GM12878 (cell line): ENCODE results near the gene B4GALT7. TPM values are rescaled to one million over a fixed set of nuclear protein-coding genes. Genes with fewer than 3 reads are reported as not detected.

Experiments
- ATAC-seq: fragments of 200-7000 bp; cut with Tn5 transposase; 3 replicates; pipeline ENCODE4 v1.9.1; 2020; ENCODE audit warnings: mild to moderate bottlenecking, moderate library complexity
- BruUV-seq: library from RNA; stranded (reverse); fragments of 400-500 nt; replicated peaks from 2 replicates; lab custom pipeline; 2021; lab: Mats Ljungman, UMichigan
- CTCF ChIA-PET: fragments of 300-600 bp; sonication (Branson Sonifier 250); formaldehyde crosslinking; extraction: SDS; loops from one replicate; lab custom pipeline; 2021; ENCODE audit warnings: inconsistent platforms; lab: Yijun Ruan, JAX
- POLR2A ChIA-PET: fragments of 350-600 bp; formaldehyde crosslinking; extraction: SDS; loops from one replicate; lab custom pipeline; 2021; ENCODE audit warnings: inconsistent platforms; lab: Charles Lee
- RAD21 ChIA-PET: fragments of 300-600 bp; sonication (Branson Sonifier 250); formaldehyde crosslinking; loops from one replicate; lab custom pipeline; 2023; ENCODE audit warnings: antibody characterized with exemption; ENCODE audit not compliant: unreplicated experiment; lab: Charles Lee
- SMC1A ChIA-PET: fragments of 300-600 bp; sonication (Branson Sonifier 250); formaldehyde crosslinking; loops from one replicate; lab custom pipeline; 2023; ENCODE audit not compliant: unreplicated experiment, uncharacterized antibody; lab: Charles Lee
- DNase-seq: peaks from one replicate; pipeline ENCODE4 v3.0.0-alpha.2; 2011; ENCODE audit warnings: low read depth, low spot score
- FAIRE-seq: peaks from 3 replicates; lab custom pipeline; 2011; peaks lifted over from hg19 to GRCh38; lab: Jason Lieb, UNC
- H2AFZ ChIP-seq: 2 replicates; pipeline ENCODE4 v1.6.0; 2011; ENCODE audit warnings: low read depth, low read length, control low read depth; ENCODE audit not compliant: control insufficient read depth
- H3K27ac ChIP-seq: 2 replicates; pipeline ENCODE4 v1.5.1; 2011; ENCODE audit warnings: control low read depth; ENCODE audit not compliant: control insufficient read depth, insufficient read depth
- H3K27me3 ChIP-seq, 2 experiments: replicated peaks in 1 of 2; 2 replicates each; pipeline versions ENCODE4 v1.6.0 to v1.6.1; 2011; ENCODE audit warnings: low read length in 1 of 2; ENCODE audit not compliant: control insufficient read depth in 2 of 2, insufficient read depth in 2 of 2
- H3K36me3 ChIP-seq, 2 experiments: 2 replicates each; pipeline ENCODE4 v1.5.1; 2011; ENCODE audit warnings: low read length in 1 of 2; ENCODE audit not compliant: control insufficient read depth in 2 of 2, insufficient read depth in 2 of 2
- H3K4me1 ChIP-seq: 2 replicates; pipeline ENCODE4 v1.6.1; 2011; ENCODE audit warnings: mild to moderate bottlenecking, low read length, moderate library complexity, mixed read lengths; ENCODE audit not compliant: control insufficient read depth, insufficient read depth
- H3K4me2 ChIP-seq: 2 replicates; pipeline ENCODE4 v1.6.0; 2011; ENCODE audit warnings: control low read depth; ENCODE audit not compliant: control insufficient read depth, insufficient read depth
- H3K4me3 ChIP-seq: fragments of 200-600 bp; sonication (generic); 2 replicates; pipeline ENCODE4 v1.5.1; 2016
- H3K79me2 ChIP-seq: 2 replicates; pipeline ENCODE4 v1.6.0; 2011; ENCODE audit warnings: low read length; ENCODE audit not compliant: control insufficient read depth, insufficient read depth
- H3K9ac ChIP-seq: 2 replicates; pipeline ENCODE4 v1.8.0; 2011; ENCODE audit warnings: low read length, control low read depth, mixed read lengths; ENCODE audit not compliant: control insufficient read depth, insufficient read depth
- H3K9me3 ChIP-seq: replicated peaks from 3 replicates; pipeline ENCODE4 v1.5.1; 2011; ENCODE audit warnings: mild to moderate bottlenecking, low read length; ENCODE audit not compliant: control insufficient read depth, insufficient read depth
- H4K20me1 ChIP-seq: 2 replicates; pipeline ENCODE4 v1.6.0; 2011; ENCODE audit not compliant: control insufficient read depth, insufficient read depth
- EP300 ChIP-seq, 2 experiments: fragments of 150-350 bp in 1 of 2; IDR thresholded peaks; 2 replicates each; pipeline ENCODE4 v1.6.1; 2011 to 2012; ENCODE audit warnings: low read depth in 2 of 2, low read length in 2 of 2, borderline replicate concordance in 1 of 2, improper control_type of control experiment in 1 of 2, inconsistent platforms in 1 of 2; ENCODE audit not compliant: control insufficient read depth in 1 of 2
- RAD21 ChIP-seq: IDR thresholded peaks from 2 replicates; pipeline ENCODE4 v1.6.1; 2011; ENCODE audit warnings: mild to moderate bottlenecking, low read depth, low read length, moderate library complexity; ENCODE audit not compliant: insufficient read depth
- RELA ChIP-seq: fragments of 450-650 bp; IDR thresholded peaks from 2 replicates; pipeline ENCODE4 v1.8.0; 2014; ENCODE audit warnings: borderline replicate concordance; ENCODE audit not compliant: partially characterized antibody
- RUNX3 ChIP-seq: IDR thresholded peaks from 2 replicates; pipeline ENCODE4 v1.6.1; 2012; ENCODE audit warnings: low read length, inconsistent platforms
- WRNIP1 ChIP-seq: IDR thresholded peaks from 2 replicates; pipeline ENCODE4 v1.6.1; 2011; ENCODE audit warnings: low read depth, low read length, improper control_type of control experiment, borderline replicate concordance
- ZBTB11 ChIP-seq: fragments of 450-650 bp; formaldehyde crosslinking; IDR thresholded peaks from 2 replicates; pipeline ENCODE4 v1.5.0; 2022; ENCODE audit warnings: mild to moderate bottlenecking, missing genetic modification characterization
- ZNF274 ChIP-seq: IDR thresholded peaks from one replicate; pipeline ENCODE4 v1.8.0; 2011; ENCODE audit not compliant: insufficient read length, insufficient read depth
- WGBS: methylation state at CpG from one replicate; pipeline ENCODE4 v1.1.6; 2016; ENCODE audit warnings: low lambda C conversion rate; ENCODE audit not compliant: insufficient replicate concordance, insufficient coverage; ENCODE audit errors: missing lambda C conversion rate; 5-methylcytosine and 5-hydroxymethylcytosine counted together
- in situ Hi-C: fragments of 300-500 bp; cut with MboI; formaldehyde crosslinking; loops from 9 replicates; pipeline ENCODE4 v1.14.3; 2018; ENCODE audit warnings: mixed read lengths
- intact Hi-C: fragments of 100-400 bp; cut with micrococcal nuclease; formaldehyde crosslinking; loops from one replicate; pipeline ENCODE4 v1.14.2; 2022; ENCODE audit not compliant: unreplicated experiment
- polyA plus RNA-seq, 11 experiments: library from polyadenylated mRNA; depleted of rRNA in 4 of 11; unstranded in 6 of 11; stranded (reverse) in 5 of 11; fragments of >200 nt; fragmentation: Nextera tagmentation in 4 of 11; fragmentation: Illumina TruSeq in 1 of 11; extraction: Ambion mirVana in 4 of 11; extraction: Trizol in 1 of 11; gene quantifications; 1 replicate in 1 of 11; 2 replicates in 10 of 11; pipeline versions ENCODE4 v1.2.1 to v1.2.3, GENCODE V29; 2011 to 2016; ENCODE audit warnings: inconsistent platforms in 2 of 11, missing spikeins in 2 of 11, low read depth in 1 of 11
- total RNA-seq, 4 experiments: library from RNA; depleted of rRNA in 3 of 4; stranded (reverse); fragments of >200 nt in 3 of 4; fragmentation: Illumina TruSeq in 1 of 4; extraction: Trizol in 1 of 4; gene quantifications; 2 replicates each; pipeline versions ENCODE4 v1.2.1 to v1.2.3, GENCODE V29; 2013 to 2021

B4GALT7 gene
- total and polyA plus RNA-seq, 10 of the 15 experiments (the other 5 are each of a cell fraction or from before 2014, with no cell fraction given) = 0.34 to 27.3 (median 16.4) TPM

- H4K20me1 ChIP-seq = no peaks in the 10 kb centered on the region
- WGBS = 52% methylated on average over 2 of the region's 2 CpGs
- no peak overlapping the region for H3K4me2 ChIP-seq
- no peaks in the 10 kb centered on the region for H3K79me2 ChIP-seq
- RAD21 ChIA-PET = no interaction called here
- in situ Hi-C loops (no loop called here), intact Hi-C loops (no loop called here)
- no peaks in the 10 kb centered on the region for H3K36me3 ChIP-seq
- H2AFZ ChIP-seq = no peak overlapping the region
- no peaks in the 10 kb centered on the region for H3K9me3 ChIP-seq
- DNase-seq (no peak), FAIRE-seq (no peak), ATAC-seq (no peak)
- no peak overlapping the region for H3K9ac ChIP-seq
- TF ChIP-seq ZBTB11 (CRISPR knock-in tag) (no peak), RAD21 (no peak), RUNX3 (no peak), ZNF274 (no peak), EP300 (IDR thresholded peaks at IDR 0.05; ENCODE audit: borderline replicate concordance in 1 of 2, control insufficient read depth in 1 of 2, low read depth in 2 of 2, low read length in 2 of 2) (no peak), WRNIP1 (no peak), RELA (no peak)
- no TSS peak for BruUV-seq
- H3K4me1 ChIP-seq = no peaks in the 10 kb centered on the region
- POLR2A ChIA-PET = no interaction called here
- H3K27me3 ChIP-seq = no peaks in the 10 kb centered on the region
- CTCF ChIA-PET = interaction anchor here (1.3 kb wide), 1 partner anchor 9 kb away, joined by 3 read pairs; no protein-coding TSS in a partner anchor
- SMC1A ChIA-PET = interaction anchor here (0.6 kb wide), 1 partner anchor 96 kb away, joined by 3 read pairs; no protein-coding TSS in a partner anchor
- no peak overlapping the region for H3K4me3 ChIP-seq
- H3K27ac ChIP-seq = no peak overlapping the region
Observed at GRCh38 chr5:177569894-177570293, 30.0 kb upstream of the B4GALT7 start.
